ENCODE measurements around the gene ARHGAP32.

ARHGAP32 gene

GRCh38 chr11:128928400-128928799 lies 263.7 kb downstream of the ARHGAP32 start:
- H3K27ac ChIP-seq, result no peak overlapping the region
- no peak for TF ChIP-seq CTCF (IDR thresholded peaks at IDR 0.05)
- H3K4me3 ChIP-seq, result no peak overlapping the region
- no peak for DNase-seq (ENCODE audit: low spot score)

- no peak overlapping the region for H3K27ac ChIP-seq
- DNase-seq (ENCODE audit: low spot score), result no peak
- H3K4me3 ChIP-seq, result no peak overlapping the region
- TF ChIP-seq CTCF (IDR thresholded peaks at IDR 0.05), result no peak
Measured at GRCh38 chr11:128927683-128928336, 264.3 kb downstream of the ARHGAP32 start.

GRCh38 chr11:128927108-128927461 lies 265.0 kb downstream of the ARHGAP32 start:
- no peak for DNase-seq (ENCODE audit: low spot score)
- H3K27ac ChIP-seq, result no peak overlapping the region
- TF ChIP-seq CTCF (IDR thresholded peaks at IDR 0.05), result no peak
- H3K4me3 ChIP-seq, result no peak overlapping the region

- H3K27ac ChIP-seq, result no peak overlapping the region
- TF ChIP-seq CTCF (IDR thresholded peaks at IDR 0.05), result no peak
- no peak for DNase-seq (ENCODE audit: low spot score)
- H3K4me3 ChIP-seq, result no peak overlapping the region
Measured at GRCh38 chr11:128926437-128927107, 265.6 kb downstream of the ARHGAP32 start.

GRCh38 chr11:128926000-128926399 lies 266.1 kb downstream of the ARHGAP32 start:
- no peak overlapping the region for H3K27ac ChIP-seq
- no peak for DNase-seq (ENCODE audit: low spot score)
- no peak for TF ChIP-seq CTCF (IDR thresholded peaks at IDR 0.05)
- no peak overlapping the region for H3K4me3 ChIP-seq

GRCh38 chr11:128925250-128925600 lies 266.9 kb downstream of the ARHGAP32 start:
- Histone ChIP-seq H3K27ac (no peak overlapping the region), H3K4me3 (no peak overlapping the region)
- TF ChIP-seq CTCF (IDR thresholded peaks at IDR 0.05), result no peak
- DNase-seq (ENCODE audit: low spot score), result no peak

Measured in coronary artery (tissue), 2 donors.